ENCODE measurements around the gene FOXL3. TPM values are rescaled to one million over a fixed set of nuclear protein-coding genes. Genes with fewer than 3 reads are reported as not detected.

The FOXL3 gene
- total RNA-seq, 1 donor from 2014 or later = not detected

DNA sequence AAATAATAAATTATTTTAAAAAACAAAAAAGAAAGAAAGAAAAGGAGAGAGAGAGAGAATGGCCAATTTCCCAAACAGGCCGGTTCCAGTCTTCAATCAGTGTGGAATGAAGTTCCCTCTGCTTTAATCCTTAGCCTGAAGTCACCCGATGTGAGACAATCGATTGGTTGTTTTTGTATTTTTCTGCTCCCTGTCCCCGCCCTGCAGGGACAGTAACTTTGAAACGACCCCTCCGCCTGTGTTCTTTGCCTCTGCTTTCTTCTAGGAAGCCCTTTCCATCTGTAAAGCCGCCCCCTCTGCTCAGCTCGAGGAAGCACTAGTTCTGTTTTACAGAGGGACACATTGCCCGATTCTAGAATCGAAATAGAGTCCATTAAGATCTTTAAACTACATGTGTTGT lies 33.4 kb downstream of the FOXL3 start:
- Mint-ChIP-seq H3K27me3 (peaks cover 17% of the 10 kb centered on the region), H3K4me3 (peak overlapping the region; percentile 21), H3K36me3 (no peaks in the 10 kb centered on the region), H3K4me1 (ENCODE audit: unreplicated experiment) (peaks cover 16% of the 10 kb centered on the region), H3K9me3 (no peaks in the 10 kb centered on the region), H3K27ac (peak overlapping the region; percentile 30)
- DNase-seq (ENCODE audit: extremely low spot score, unreplicated experiment) = no peak
- TF ChIP-seq, protein P1, sequence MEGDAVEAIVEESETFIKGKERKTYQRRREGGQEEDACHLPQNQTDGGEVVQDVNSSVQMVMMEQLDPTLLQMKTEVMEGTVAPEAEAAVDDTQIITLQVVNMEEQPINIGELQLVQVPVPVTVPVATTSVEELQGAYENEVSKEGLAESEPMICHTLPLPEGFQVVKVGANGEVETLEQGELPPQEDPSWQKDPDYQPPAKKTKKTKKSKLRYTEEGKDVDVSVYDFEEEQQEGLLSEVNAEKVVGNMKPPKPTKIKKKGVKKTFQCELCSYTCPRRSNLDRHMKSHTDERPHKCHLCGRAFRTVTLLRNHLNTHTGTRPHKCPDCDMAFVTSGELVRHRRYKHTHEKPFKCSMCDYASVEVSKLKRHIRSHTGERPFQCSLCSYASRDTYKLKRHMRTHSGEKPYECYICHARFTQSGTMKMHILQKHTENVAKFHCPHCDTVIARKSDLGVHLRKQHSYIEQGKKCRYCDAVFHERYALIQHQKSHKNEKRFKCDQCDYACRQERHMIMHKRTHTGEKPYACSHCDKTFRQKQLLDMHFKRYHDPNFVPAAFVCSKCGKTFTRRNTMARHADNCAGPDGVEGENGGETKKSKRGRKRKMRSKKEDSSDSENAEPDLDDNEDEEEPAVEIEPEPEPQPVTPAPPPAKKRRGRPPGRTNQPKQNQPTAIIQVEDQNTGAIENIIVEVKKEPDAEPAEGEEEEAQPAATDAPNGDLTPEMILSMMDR (conservative IDR thresholded peaks at IDR 0.05) = no peak

DNA sequence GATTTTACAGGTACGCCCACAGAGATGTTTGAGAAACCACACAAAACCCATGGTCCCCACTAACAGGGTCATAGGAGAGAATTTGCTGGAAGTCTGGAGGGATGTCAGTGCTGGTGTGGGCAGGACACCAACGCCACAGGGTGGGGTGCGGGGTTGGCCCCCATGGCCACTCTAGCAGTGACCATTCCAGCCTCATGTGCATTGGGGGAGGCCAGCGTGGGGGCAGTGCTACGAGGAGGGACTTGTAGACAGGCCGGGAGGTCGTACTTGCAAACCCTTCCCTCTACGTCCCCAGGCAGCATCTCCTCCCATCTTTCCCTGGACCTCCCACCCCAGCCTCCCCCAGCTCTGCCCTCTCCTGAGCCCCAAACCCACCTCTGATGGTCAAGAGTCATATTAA lies 34.0 kb downstream of the FOXL3 start:
- TF ChIP-seq, protein P1 (conservative IDR thresholded peaks at IDR 0.05) = no peak
- Mint-ChIP-seq H3K9me3 (no peaks in the 10 kb centered on the region), H3K36me3 (no peaks in the 10 kb centered on the region), H3K27me3 (peaks cover 13% of the 10 kb centered on the region), H3K27ac (no peak overlapping the region), H3K4me3 (no peak overlapping the region), H3K4me1 (ENCODE audit: unreplicated experiment) (peaks cover 14% of the 10 kb centered on the region)
- no peak for DNase-seq (ENCODE audit: extremely low spot score, unreplicated experiment)

DNA sequence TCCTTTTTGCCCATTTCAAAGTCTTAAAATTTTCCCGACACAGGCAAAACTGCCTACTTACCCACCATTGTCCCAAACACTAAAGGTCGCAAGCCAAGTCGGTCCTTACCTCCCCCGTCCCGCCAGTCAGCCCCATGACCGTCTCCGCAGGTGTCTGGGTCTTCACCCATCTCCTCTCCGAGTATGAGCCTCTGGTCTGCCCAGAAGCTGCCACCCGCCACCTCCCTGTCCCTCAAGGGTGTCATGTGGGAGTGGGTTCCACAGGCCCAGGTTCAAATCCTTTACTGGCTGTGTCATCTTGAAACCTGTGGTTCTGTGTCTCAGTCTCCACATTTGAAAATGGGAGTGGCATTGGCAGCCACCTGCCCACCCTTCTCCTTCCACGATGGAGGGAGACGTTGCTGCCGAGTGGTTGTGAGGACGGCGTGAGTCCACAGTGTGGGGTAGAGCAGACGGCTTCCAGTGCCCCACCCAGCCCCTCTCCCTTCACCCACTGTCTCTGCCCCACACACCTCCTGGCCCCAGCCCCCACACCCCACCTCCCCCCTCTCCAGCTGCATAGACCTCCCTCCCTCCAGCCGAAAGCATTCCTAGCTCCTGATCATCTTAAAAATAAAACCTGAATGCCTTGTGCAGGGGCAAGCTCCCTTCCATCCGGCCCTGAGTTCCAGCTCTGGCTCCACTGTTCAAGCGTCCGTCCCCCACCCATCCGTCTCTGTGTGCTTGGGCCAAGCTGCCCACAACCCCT lies 35.3 kb downstream of the FOXL3 start:
- Mint-ChIP-seq H3K4me1 (ENCODE audit: unreplicated experiment) (peaks cover 15% of the 10 kb centered on the region), H3K36me3 (no peaks in the 10 kb centered on the region), H3K27ac (no peak overlapping the region), H3K27me3 (peaks cover 9% of the 10 kb centered on the region), H3K4me3 (no peak overlapping the region), H3K9me3 (no peaks in the 10 kb centered on the region)
- DNase-seq (ENCODE audit: extremely low spot score, unreplicated experiment) = no peak
- TF ChIP-seq, protein P1 (conservative IDR thresholded peaks at IDR 0.05) = no peak

DNA sequence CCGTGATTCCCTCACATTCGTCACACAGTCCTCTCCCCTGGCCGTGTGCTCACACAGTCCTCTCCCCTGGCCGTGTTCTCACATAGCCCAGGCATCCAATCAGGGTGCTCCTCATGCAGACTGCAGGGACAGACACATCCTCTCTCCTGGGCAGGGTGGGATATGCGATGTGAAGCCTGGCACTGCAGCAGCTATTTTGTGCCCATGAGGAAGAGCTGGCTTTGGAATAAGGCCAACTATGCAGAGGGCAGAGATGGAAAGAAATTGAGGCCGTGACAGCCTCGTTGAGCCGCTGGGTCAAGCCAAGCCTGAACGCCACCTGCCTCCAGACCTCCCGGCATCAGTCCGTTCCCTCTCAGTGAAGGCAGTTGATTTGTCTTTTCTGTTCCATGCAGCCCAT lies 35.8 kb downstream of the FOXL3 start:
- Mint-ChIP-seq H3K4me3 (no peak overlapping the region), H3K9me3 (no peaks in the 10 kb centered on the region), H3K4me1 (ENCODE audit: unreplicated experiment) (peaks cover 19% of the 10 kb centered on the region), H3K27ac (no peak overlapping the region), H3K36me3 (no peaks in the 10 kb centered on the region), H3K27me3 (peaks cover 13% of the 10 kb centered on the region)
- TF ChIP-seq, protein P1 (conservative IDR thresholded peaks at IDR 0.05) = no peak
- DNase-seq (ENCODE audit: extremely low spot score, unreplicated experiment) = no peak

DNA sequence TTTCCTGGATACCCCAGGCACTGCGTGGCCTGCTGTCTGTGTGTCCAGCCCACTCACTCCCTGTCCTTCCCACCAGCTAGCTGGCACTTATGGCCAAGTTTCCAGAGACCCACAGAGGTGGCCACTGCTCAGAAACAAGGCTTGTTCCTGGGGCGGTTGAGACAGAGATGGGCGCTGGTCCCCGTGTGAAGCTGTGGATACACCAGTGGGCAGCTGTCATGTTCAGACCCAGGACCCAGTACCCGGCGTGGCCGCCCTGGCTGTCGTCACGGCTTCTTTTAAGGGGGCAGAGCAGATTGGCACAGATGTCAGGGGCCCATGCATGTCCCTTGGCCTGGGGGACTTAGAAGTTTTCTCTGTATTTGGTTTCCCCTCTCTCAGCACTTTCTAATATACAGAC lies 36.3 kb downstream of the FOXL3 start:
- no peak for DNase-seq (ENCODE audit: extremely low spot score, unreplicated experiment)
- Mint-ChIP-seq H3K27ac (no peak overlapping the region), H3K4me1 (ENCODE audit: unreplicated experiment) (peaks cover 24% of the 10 kb centered on the region), H3K27me3 (peaks cover 17% of the 10 kb centered on the region), H3K9me3 (no peaks in the 10 kb centered on the region), H3K36me3 (no peaks in the 10 kb centered on the region), H3K4me3 (no peak overlapping the region)
- TF ChIP-seq, protein P1 (conservative IDR thresholded peaks at IDR 0.05) = no peak

Data from type B pancreatic cell (in vitro differentiated cells).